WTC11 (cell line): ENCODE measurements around the gene CDC45. TPM values are rescaled to one million over a fixed set of nuclear protein-coding genes. Genes with fewer than 3 reads are reported as not detected.

ENCODE experiments used
- ATAC-seq: fragments of 200-7000 bp; cut with Tn5 transposase; 2 replicates; pipeline ENCODE4 v1.10.0; 2021; ENCODE audit warnings: mild to moderate bottlenecking, moderate library complexity
- CTCF ChIA-PET: fragments of 300-600 bp; sonication (Branson Sonifier 250); formaldehyde crosslinking; loops from one replicate; lab custom pipeline; 2021; ENCODE audit warnings: antibody characterized with exemption; lab: Charles Lee
- POLR2A ChIA-PET: fragments of 350-600 bp; sonication (Branson Sonifier 250); formaldehyde crosslinking; loops from one replicate; lab custom pipeline; 2021; ENCODE audit warnings: antibody characterized with exemption; lab: Charles Lee
- DNase-seq: peaks from one replicate; pipeline ENCODE4 v3.0.0; 2021; ENCODE audit warnings: low spot score
- H3K27ac Mint-ChIP-seq: 2 replicates; pipeline ENCODE4 v1.8.0; 2021; ENCODE audit warnings: mixed read lengths
- H3K27me3 Mint-ChIP-seq: 2 replicates; pipeline ENCODE4 v1.8.0; 2021; ENCODE audit warnings: low read depth, mild to moderate bottlenecking, moderate library complexity, mixed read lengths
- H3K36me3 Mint-ChIP-seq: 2 replicates; pipeline ENCODE4 v1.8.0; 2021; ENCODE audit warnings: mixed read lengths
- H3K4me1 Mint-ChIP-seq: 2 replicates; pipeline ENCODE4 v1.8.0; 2022; ENCODE audit warnings: mixed read lengths
- H3K4me3 Mint-ChIP-seq: 2 replicates; pipeline ENCODE4 v1.8.0; 2021; ENCODE audit warnings: mild to moderate bottlenecking, moderate library complexity, mixed read lengths
- H3K9me3 Mint-ChIP-seq: 2 replicates; pipeline ENCODE4 v1.8.0; 2021; ENCODE audit warnings: mixed read lengths
- CBFB ChIP-seq: sonication (generic); formaldehyde crosslinking; IDR thresholded peaks from 2 replicates; pipeline ENCODE4 v1.8.1; 2022; ENCODE audit warnings: mild to moderate bottlenecking, low read depth, missing genetic modification reagents
- CDX4 ChIP-seq: fragments of 250-450 bp; sonication (Bioruptor Pico); IDR thresholded peaks from 2 replicates; pipeline ENCODE4 v1.9.0; 2021; ENCODE audit warnings: moderate library complexity, mild to moderate bottlenecking, inconsistent platforms, borderline replicate concordance
- E2F4 ChIP-seq: sonication (generic); formaldehyde crosslinking; IDR thresholded peaks from 2 replicates; pipeline ENCODE4 v1.8.1; 2022; ENCODE audit warnings: low read depth, mild to moderate bottlenecking, moderate library complexity, missing genetic modification reagents, borderline replicate concordance
- ETV6 ChIP-seq: sonication (generic); formaldehyde crosslinking; IDR thresholded peaks from 2 replicates; pipeline ENCODE4 v1.8.1; 2022; ENCODE audit warnings: mild to moderate bottlenecking, missing genetic modification reagents
- FOXJ3 ChIP-seq: sonication (generic); formaldehyde crosslinking; IDR thresholded peaks from 2 replicates; pipeline ENCODE4 v1.9.0; 2021; ENCODE audit warnings: missing genetic modification reagents, mild to moderate bottlenecking, borderline replicate concordance
- IRF1 ChIP-seq: sonication (generic); formaldehyde crosslinking; IDR thresholded peaks from 2 replicates; pipeline ENCODE4 v1.8.0; 2023; ENCODE audit warnings: missing genetic modification reagents
- MLX ChIP-seq: sonication (generic); formaldehyde crosslinking; IDR thresholded peaks from 2 replicates; pipeline ENCODE4 v1.8.1; 2023; ENCODE audit warnings: mild to moderate bottlenecking, missing genetic modification reagents, moderate library complexity
- RORB ChIP-seq: fragments of 250-450 bp; sonication (Bioruptor Pico); IDR thresholded peaks from 2 replicates; pipeline ENCODE4 v1.9.0; 2021; ENCODE audit warnings: mild to moderate bottlenecking
- SMAD4 ChIP-seq: sonication (generic); formaldehyde crosslinking; IDR thresholded peaks from 2 replicates; pipeline ENCODE4 v1.8.0; 2022; ENCODE audit warnings: mild to moderate bottlenecking, missing genetic modification reagents
- USF1 ChIP-seq: sonication (generic); formaldehyde crosslinking; IDR thresholded peaks from 2 replicates; pipeline ENCODE4 v1.8.0; 2022; ENCODE audit warnings: mild to moderate bottlenecking, missing genetic modification reagents
- ZNF263 ChIP-seq: sonication (generic); formaldehyde crosslinking; IDR thresholded peaks from 2 replicates; pipeline ENCODE4 v1.8.1; 2022; ENCODE audit warnings: low read depth, mild to moderate bottlenecking, moderate library complexity, missing genetic modification reagents
- ZNF416 ChIP-seq: fragments of 250-450 bp; sonication (Bioruptor Pico); IDR thresholded peaks from 2 replicates; pipeline ENCODE4 v1.9.0; 2021; ENCODE audit warnings: mild to moderate bottlenecking, inconsistent platforms
- total RNA-seq: library from RNA; stranded (reverse); gene quantifications from 3 replicates; pipeline ENCODE4 v1.2.3, GENCODE V29; 2021
- TF ChIP-seq, protein P1 (sequence below): sonication (generic); formaldehyde crosslinking; conservative IDR thresholded peaks from 2 replicates; pipeline ENCODE4 v1.8.1; 2023; ENCODE audit warnings: mild to moderate bottlenecking, low read depth, missing genetic modification reagents, moderate library complexity

The CDC45 gene
- total RNA-seq, 1 experiment from 2014 or later: 38.1 TPM

DNA sequence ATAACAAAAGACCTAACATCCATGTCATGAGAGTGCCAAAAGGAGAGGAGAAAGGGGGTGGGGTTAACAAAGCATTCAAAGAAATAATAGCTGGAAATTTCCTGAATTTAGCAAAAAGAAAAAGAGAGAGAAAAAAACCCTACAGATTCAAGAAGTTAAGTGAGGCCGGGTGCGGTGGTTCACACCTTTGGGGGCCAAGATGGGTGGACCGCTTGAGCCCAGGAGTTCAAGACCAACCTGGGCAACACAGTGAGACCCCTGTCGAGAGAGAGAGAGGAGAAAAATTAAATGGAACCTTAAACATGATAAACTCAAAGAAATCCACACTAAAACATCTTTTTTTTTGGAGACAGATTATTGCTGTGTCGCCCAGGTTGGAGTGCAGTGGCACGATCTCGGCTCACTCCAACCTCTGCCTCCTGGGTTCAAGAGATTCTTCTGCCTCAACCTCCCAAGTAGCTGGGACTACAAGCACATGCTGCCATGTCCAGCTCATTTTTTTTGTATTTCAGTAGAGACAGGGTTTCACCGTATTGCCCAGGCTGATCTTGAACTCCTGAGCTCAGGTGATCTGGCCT lies 53.4 kb downstream of the CDC45 start:
- no peaks in the 10 kb centered on the region for H3K9me3 Mint-ChIP-seq
- no peak overlapping the region for H3K4me3 Mint-ChIP-seq
- no peaks in the 10 kb centered on the region for H3K36me3 Mint-ChIP-seq
- no peak overlapping the region for H3K27ac Mint-ChIP-seq
- CTCF ChIA-PET: interaction anchor here (1.3 kb wide), 1 partner anchor 96 kb away, joined by 3 read pairs; no protein-coding TSS in a partner anchor
- ATAC-seq (no peak), DNase-seq (no peak)
- H3K27me3 Mint-ChIP-seq: no peaks in the 10 kb centered on the region; the same call in 1 of the 2 replicates
- TF ChIP-seq ZNF263 (CRISPR knock-in tag): no peak
- TF ChIP-seq, protein P1, sequence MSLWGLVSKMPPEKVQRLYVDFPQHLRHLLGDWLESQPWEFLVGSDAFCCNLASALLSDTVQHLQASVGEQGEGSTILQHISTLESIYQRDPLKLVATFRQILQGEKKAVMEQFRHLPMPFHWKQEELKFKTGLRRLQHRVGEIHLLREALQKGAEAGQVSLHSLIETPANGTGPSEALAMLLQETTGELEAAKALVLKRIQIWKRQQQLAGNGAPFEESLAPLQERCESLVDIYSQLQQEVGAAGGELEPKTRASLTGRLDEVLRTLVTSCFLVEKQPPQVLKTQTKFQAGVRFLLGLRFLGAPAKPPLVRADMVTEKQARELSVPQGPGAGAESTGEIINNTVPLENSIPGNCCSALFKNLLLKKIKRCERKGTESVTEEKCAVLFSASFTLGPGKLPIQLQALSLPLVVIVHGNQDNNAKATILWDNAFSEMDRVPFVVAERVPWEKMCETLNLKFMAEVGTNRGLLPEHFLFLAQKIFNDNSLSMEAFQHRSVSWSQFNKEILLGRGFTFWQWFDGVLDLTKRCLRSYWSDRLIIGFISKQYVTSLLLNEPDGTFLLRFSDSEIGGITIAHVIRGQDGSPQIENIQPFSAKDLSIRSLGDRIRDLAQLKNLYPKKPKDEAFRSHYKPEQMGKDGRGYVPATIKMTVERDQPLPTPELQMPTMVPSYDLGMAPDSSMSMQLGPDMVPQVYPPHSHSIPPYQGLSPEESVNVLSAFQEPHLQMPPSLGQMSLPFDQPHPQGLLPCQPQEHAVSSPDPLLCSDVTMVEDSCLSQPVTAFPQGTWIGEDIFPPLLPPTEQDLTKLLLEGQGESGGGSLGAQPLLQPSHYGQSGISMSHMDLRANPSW (CRISPR knock-in tag): no peak
- H3K4me1 Mint-ChIP-seq: no peaks in the 10 kb centered on the region; the same call in 1 of the 2 replicates
- POLR2A ChIA-PET: no interaction called here

DNA sequence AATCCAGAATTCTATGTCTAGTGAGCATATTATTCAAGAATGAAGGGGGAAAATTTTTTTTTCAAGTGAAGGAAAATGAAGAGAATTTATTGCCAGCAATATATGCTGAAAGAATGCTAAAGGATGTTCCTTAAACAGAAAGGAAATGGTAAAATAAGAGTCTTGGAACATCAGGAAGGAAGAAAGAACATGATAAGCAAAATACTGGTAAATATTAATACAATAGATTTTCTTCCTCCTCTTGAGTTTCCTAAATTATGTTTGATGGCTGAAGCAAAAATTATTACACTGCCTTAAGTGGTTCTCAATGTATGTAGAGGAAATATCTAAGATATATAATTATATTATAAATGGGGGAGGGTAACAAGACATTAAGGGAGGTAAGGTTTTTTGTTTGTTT lies 54.1 kb downstream of the CDC45 start:
- TF ChIP-seq FOXJ3 (CRISPR knock-in tag) (no peak), USF1 (CRISPR knock-in tag) (no peak), SMAD4 (CRISPR knock-in tag) (no peak), MLX (CRISPR knock-in tag) (no peak), IRF1 (CRISPR knock-in tag) (no peak)
- H3K27me3 Mint-ChIP-seq: no peaks in the 10 kb centered on the region; the same call in 1 of the 2 replicates
- POLR2A ChIA-PET: no interaction called here
- H3K4me1 Mint-ChIP-seq: no peaks in the 10 kb centered on the region; the same call in 1 of the 2 replicates
- H3K36me3 Mint-ChIP-seq: no peaks in the 10 kb centered on the region
- no peaks in the 10 kb centered on the region for H3K9me3 Mint-ChIP-seq
- no peak overlapping the region for H3K27ac Mint-ChIP-seq
- ATAC-seq: no peak
- no peak overlapping the region for H3K4me3 Mint-ChIP-seq
- CTCF ChIA-PET: no interaction called here
- no peak for DNase-seq

DNA sequence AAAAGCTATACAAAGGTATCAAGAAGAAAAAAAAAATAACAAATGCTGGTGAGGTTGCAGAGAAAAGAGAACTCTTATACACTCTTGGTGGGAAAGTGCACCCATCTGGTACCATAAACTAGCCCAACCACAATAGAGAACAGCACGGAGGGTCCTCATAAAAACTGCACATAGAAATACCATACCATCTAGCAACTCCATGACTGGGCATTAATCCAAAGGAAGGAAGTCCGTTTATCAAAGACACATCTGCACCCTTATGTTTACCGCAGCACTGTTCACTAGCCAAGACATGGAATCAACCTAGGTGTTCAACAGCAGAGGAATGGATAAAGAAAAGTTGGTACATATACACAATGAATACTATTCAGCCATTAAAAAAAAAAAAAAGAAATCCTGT lies 55.3 kb downstream of the CDC45 start:
- TF ChIP-seq RORB (CRISPR knock-in tag) (no peak), ZNF263 (CRISPR knock-in tag) (no peak), CBFB (CRISPR knock-in tag) (no peak), ETV6 (CRISPR knock-in tag) (no peak), E2F4 (CRISPR knock-in tag) (no peak)
- TF ChIP-seq, all 79 proteins: peak for 0
- Mint-ChIP-seq H3K4me3 (no peak overlapping the region), H3K9me3 (no peaks in the 10 kb centered on the region), H3K27ac (no peak overlapping the region), H3K36me3 (no peaks in the 10 kb centered on the region), H3K27me3 (no peaks in the 10 kb centered on the region; the same call in 1 of the 2 replicates), H3K4me1 (no peaks in the 10 kb centered on the region; the same call in 1 of the 2 replicates)
- ATAC-seq (no peak), DNase-seq (no peak)
- CTCF ChIA-PET: interaction anchor here (3.2 kb wide), 1 partner anchor 95 kb away, joined by 8 read pairs; no protein-coding TSS in a partner anchor
- POLR2A ChIA-PET: interaction anchor here (0.9 kb wide), 1 partner anchor 95 kb away, joined by 3 read pairs; no protein-coding TSS in a partner anchor

DNA sequence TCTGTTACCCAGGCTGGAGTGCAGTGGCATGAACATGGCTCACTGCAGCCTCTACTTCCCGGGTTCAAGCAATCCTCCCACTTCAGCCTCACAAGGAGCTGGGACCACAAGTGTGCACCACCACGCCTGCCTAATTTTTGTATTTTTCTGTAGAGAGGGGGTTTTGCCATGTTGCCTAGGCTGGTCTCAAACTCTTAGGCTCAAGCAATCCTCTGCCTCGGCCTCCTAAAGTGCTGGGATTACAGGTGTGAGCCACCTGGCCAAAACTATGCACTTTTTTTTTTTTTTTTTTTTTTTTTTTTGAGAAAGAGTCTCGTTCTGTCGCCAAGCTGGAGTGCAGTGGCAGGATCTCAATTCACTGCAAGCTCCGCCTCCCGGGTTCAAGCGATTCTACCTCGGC lies 56.8 kb downstream of the CDC45 start:
- DNase-seq (no peak), ATAC-seq (no peak)
- Mint-ChIP-seq H3K4me1 (no peaks in the 10 kb centered on the region; the same call in 1 of the 2 replicates), H3K27me3 (no peaks in the 10 kb centered on the region; the same call in 1 of the 2 replicates), H3K4me3 (no peak overlapping the region), H3K27ac (no peak overlapping the region), H3K9me3 (no peaks in the 10 kb centered on the region), H3K36me3 (no peaks in the 10 kb centered on the region)
- POLR2A ChIA-PET: no interaction called here
- CTCF ChIA-PET: interaction anchor here (1.5 to 3.2 kb wide), 2 partner anchors 93 to 105 kb away, joined by 3 to 8 read pairs; no protein-coding TSS in a partner anchor
- TF ChIP-seq ZNF416 (CRISPR knock-in tag): no peak
- TF ChIP-seq CDX4 (CRISPR knock-in tag): no peak
